NT2/D1 (cell line): ENCODE measurements around the gene PCA3.

Source experiments
- SUZ12 ChIP-seq: IDR thresholded peaks from 2 replicates; pipeline ENCODE4 v1.6.1; 2011; ENCODE audit not compliant: insufficient read length, insufficient read depth; ENCODE audit errors: extremely low read depth
- ZNF274 ChIP-seq: IDR thresholded peaks from 2 replicates; pipeline ENCODE4 v1.6.1; 2011; ENCODE audit warnings: mild to moderate bottlenecking, low read depth, low read length

DNA sequence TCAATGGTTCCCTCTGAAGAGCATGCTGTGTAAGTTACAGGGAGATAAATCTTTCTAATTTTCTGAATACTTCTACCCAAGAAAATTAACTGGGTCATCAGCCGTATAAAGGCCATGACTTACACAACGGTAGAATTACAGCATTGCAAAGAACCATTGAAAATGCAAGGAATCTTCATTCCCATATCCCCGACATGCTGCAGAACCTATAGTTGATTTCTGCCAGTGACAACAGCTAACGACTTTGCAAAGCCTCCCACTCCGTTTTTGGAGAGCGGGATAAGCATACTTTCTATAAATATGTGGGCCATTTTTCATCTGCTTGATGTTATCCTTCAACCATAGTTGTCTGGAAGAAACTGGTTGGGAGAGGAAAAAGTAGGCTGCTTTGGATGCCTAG lies 56.2 kb downstream of the PCA3 start:
- TF ChIP-seq ZNF274 (no peak), SUZ12 (no peak)
